NCI-H526 treated with DMSO at 0.1 percent for 48 hours (cell line): Measurements from ENCODE around the gene PRG3.

Experiments used
- DNase-seq: peaks from one replicate; lab custom pipeline; 2025; lab: John Stamatoyannopoulos, UW

PRG3 gene

GRCh38 chr11:57380975-57381374 is at the start of gene PRG3:
Gene PRG3 (minus strand): TSS chr11:57381150. CDS start chr11:57380708, 442 bp downstream.
- DNase-seq, result no peak

GRCh38 chr11:57429946-57430345 is 49.0 kb upstream of the PRG3 start:
- no peak for DNase-seq

GRCh38 chr11:57428643-57429042 is 47.7 kb upstream of the PRG3 start:
- DNase-seq, result no peak

- DNase-seq, result no peak
Observed at GRCh38 chr11:57427727-57428082, 46.8 kb upstream of the PRG3 start.

GRCh38 chr11:57426929-57427726 is 46.2 kb upstream of the PRG3 start, which contains the start of gene SLC43A3:
Gene SLC43A3 (minus strand): TSS chr11:57427121. CDS start chr11:57426172, 949 bp downstream.
- DNase-seq, result no peak

GRCh38 chr11:57426439-57426928 is 45.5 kb upstream of the PRG3 start:
- no peak for DNase-seq

- no peak for DNase-seq
Observed at GRCh38 chr11:57425565-57426438, 44.9 kb upstream of the PRG3 start.

GRCh38 chr11:57424792-57425564 is 44.0 kb upstream of the PRG3 start:
- DNase-seq, result no peak

- no peak for DNase-seq
Observed at GRCh38 chr11:57424137-57424791, 43.3 kb upstream of the PRG3 start.

- DNase-seq, result no peak
Observed at GRCh38 chr11:57422669-57423068, 41.7 kb upstream of the PRG3 start.

GRCh38 chr11:57421805-57422204 is 40.9 kb upstream of the PRG3 start:
- DNase-seq, result no peak

- DNase-seq, result no peak
Observed at GRCh38 chr11:57421066-57421465, 40.1 kb upstream of the PRG3 start.

- DNase-seq, result no peak
Observed at GRCh38 chr11:57419146-57419545, 38.2 kb upstream of the PRG3 start.

GRCh38 chr11:57418131-57418530 is 37.2 kb upstream of the PRG3 start:
- no peak for DNase-seq

GRCh38 chr11:57417056-57417455 is 36.1 kb upstream of the PRG3 start:
- no peak for DNase-seq

GRCh38 chr11:57416436-57416835 is 35.5 kb upstream of the PRG3 start:
- DNase-seq, result no peak

- no peak for DNase-seq
Observed at GRCh38 chr11:57414612-57415212, 33.8 kb upstream of the PRG3 start.

GRCh38 chr11:57413681-57414080 is 32.7 kb upstream of the PRG3 start:
- no peak for DNase-seq

- DNase-seq, result no peak
Observed at GRCh38 chr11:57410287-57410686, 29.3 kb upstream of the PRG3 start.

- no peak for DNase-seq
Observed at GRCh38 chr11:57409321-57410100, 28.6 kb upstream of the PRG3 start.
